Cardiac fibroblast (primary cell): ENCODE results near the gene SAMD11.
"Not testable (repeated sequence)": the region's sequence is repeated elsewhere in the genome, so short reads cannot be mapped to it uniquely, and the experiment has no call there.

Source experiments
- DNase-seq, 2 donors: peaks; one replicate each; pipeline versions ENCODE4 v3.0.0 to v3.0.0-alpha.2; 2010; ENCODE audit warnings: low read depth in 2 of 2
- H3K4me3 ChIP-seq, 2 donors: replicated peaks in 1 of 2; 1 replicate in 1 of 2; 2 replicates in 1 of 2; pipeline ENCODE4 v1.5.1; 2011; ENCODE audit warnings: low read depth in 2 of 2, low read length in 2 of 2, mild to moderate bottlenecking in 2 of 2, moderate library complexity in 1 of 2
- TF ChIP-seq, protein P1 (sequence below): IDR thresholded peaks from one replicate; pipeline ENCODE4 v1.5.1; 2011; ENCODE audit warnings: low read depth, mild to moderate bottlenecking, low read length, inconsistent platforms

The SAMD11 gene, protein sequence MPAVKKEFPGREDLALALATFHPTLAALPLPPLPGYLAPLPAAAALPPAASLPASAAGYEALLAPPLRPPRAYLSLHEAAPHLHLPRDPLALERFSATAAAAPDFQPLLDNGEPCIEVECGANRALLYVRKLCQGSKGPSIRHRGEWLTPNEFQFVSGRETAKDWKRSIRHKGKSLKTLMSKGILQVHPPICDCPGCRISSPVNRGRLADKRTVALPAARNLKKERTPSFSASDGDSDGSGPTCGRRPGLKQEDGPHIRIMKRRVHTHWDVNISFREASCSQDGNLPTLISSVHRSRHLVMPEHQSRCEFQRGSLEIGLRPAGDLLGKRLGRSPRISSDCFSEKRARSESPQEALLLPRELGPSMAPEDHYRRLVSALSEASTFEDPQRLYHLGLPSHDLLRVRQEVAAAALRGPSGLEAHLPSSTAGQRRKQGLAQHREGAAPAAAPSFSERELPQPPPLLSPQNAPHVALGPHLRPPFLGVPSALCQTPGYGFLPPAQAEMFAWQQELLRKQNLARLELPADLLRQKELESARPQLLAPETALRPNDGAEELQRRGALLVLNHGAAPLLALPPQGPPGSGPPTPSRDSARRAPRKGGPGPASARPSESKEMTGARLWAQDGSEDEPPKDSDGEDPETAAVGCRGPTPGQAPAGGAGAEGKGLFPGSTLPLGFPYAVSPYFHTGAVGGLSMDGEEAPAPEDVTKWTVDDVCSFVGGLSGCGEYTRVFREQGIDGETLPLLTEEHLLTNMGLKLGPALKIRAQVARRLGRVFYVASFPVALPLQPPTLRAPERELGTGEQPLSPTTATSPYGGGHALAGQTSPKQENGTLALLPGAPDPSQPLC

DNA sequence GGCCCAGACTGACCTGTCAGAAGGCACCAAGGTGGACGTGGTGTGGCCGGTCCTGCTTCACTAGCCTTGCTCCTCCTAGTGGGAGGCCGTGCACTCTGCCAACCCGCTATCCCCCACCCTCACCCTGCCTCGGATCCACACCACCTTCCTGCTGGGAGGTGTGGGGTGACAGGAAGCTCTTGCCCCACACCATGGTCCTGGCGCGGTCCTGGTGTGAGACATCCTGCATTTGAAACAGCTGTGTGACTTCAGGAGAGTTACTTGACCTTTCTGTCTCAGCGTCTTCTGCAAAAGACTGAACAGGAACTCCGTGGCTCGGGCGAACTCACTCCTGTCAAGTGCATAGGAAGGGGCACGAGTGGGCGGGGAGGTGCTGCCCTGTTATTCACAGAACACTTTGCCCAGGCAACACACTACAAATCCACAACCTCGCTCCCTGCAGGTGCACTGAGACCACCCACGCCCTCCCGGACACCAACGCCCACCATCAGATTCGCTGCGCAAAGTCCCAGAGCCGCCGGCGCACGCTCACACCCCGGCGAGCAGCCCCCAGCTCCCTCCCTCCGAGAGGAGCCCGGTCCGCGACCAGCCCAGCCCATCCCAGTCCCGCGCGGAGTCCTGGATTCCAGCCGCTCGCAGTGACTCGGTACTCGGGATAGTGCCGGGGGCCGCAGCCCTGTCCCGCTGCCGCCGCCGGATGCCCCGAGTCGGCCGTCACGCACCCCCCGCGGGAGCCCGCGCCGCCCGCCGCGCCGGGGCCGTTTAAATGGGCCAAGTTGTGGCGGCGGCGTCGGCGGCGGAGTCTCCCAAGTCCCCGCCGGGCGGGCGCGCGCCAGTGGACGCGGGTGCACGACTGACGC, at the start of gene SAMD11:
TSS of gene SAMD11 (plus strand) at position 793 of the 860 bp plus-strand sequence. CDS start 509 bp downstream, outside the sequence.
- peak within 1 kb of the TSS; percentile 18 to 43 for H3K4me3 ChIP-seq
- TF ChIP-seq, protein P1, sequence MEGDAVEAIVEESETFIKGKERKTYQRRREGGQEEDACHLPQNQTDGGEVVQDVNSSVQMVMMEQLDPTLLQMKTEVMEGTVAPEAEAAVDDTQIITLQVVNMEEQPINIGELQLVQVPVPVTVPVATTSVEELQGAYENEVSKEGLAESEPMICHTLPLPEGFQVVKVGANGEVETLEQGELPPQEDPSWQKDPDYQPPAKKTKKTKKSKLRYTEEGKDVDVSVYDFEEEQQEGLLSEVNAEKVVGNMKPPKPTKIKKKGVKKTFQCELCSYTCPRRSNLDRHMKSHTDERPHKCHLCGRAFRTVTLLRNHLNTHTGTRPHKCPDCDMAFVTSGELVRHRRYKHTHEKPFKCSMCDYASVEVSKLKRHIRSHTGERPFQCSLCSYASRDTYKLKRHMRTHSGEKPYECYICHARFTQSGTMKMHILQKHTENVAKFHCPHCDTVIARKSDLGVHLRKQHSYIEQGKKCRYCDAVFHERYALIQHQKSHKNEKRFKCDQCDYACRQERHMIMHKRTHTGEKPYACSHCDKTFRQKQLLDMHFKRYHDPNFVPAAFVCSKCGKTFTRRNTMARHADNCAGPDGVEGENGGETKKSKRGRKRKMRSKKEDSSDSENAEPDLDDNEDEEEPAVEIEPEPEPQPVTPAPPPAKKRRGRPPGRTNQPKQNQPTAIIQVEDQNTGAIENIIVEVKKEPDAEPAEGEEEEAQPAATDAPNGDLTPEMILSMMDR = no peak
- DNase-seq = peak; percentile 78 to 89

DNA sequence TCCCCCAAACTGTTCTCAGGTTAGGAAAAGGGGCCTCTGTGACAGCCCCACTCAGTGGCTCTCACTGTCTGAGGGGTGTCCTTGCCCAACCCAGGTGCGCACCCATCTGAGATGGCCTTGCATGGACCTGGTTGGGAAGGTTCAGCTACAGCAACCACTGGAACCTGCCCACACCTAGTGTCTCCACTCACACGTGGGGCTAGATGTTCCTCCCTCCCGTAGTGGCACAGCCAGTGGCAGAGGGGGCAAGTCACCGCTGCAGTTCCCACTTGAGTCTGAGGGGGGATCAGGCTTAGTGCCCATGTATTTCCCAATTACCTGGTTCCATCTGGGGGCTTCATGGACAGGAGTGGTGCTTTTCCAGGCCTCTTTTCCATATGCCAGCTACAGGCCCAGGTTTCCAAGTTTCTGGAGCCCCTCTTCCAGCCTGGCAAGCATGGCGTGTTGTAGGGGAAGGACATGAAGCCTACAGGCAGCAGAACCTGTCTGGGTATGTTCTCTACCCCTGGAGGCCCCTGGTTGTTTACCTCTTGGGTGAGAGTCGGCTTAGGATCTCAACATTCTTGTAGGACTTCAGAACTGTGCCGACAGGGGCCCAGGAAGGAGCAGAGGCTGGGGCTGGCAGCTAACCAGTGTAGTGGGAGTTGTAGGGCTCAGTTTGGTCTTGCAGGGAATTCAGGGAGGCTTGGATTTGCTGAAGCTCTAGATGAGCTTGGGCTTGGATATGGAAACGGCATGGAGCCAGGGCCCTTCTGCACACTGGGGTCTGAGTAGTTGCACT, 47.1 kb upstream of the SAMD11 start:
- H3K4me3 ChIP-seq, DNase-seq: not testable (repeated sequence)

DNA sequence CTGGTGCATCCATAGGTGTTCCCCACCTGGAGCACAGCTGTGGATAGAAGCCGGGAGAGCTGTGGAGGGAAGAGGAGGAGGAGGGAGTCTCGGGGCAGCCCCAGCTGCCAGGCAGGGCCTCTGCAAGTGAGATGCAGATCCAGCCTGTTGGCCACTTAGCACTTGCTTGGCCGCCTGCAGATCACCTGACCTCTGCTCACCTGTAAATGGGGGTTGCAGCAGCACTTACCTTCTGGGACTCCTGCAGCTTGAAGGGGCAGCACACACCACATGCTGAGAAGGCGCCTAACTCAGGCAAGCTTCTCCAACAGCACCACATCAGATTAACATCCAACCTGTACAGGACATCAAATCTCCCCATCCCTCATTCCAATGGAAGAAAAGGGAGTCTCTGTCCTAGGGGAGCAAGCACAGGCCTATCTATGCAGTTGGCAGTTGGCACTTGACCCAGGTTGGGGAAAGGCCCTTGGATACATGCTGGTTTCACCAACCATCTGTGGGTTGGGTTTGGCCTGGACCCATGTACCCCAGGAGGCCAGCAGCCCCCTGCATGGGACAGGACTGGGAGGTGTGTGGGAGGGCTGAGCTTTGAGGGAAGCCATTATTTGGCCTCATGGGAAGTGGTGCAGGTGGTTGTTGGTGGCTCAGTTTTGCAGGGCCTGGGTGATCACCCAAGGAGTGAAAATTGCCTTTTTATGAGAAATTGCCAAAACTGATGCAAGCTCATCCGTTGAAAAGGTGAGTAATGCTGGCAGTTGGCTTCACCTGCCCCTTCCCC, 46.3 kb upstream of the SAMD11 start:
- not testable (repeated sequence) for DNase-seq, H3K4me3 ChIP-seq

DNA sequence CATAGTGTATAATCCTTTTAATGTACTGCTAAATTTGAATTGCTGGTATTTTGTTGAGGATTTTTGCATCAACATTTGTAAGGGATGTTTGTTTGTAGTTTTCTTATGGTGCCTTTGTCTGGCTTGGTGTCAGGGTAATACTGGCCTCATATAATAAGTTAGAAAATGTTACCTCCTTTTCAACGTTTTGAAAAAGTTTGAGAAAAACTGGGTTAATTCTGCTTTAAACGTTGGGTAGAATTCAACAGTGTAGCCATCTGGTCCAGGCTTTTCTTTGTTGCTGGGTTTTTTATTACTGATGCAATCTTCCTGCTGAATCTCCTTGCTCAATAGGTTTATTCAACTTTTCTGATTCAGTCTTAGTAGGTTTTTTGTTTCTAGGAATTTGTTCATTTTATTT, 43.2 kb upstream of the SAMD11 start:
- H3K4me3 ChIP-seq, DNase-seq: not testable (repeated sequence)

DNA sequence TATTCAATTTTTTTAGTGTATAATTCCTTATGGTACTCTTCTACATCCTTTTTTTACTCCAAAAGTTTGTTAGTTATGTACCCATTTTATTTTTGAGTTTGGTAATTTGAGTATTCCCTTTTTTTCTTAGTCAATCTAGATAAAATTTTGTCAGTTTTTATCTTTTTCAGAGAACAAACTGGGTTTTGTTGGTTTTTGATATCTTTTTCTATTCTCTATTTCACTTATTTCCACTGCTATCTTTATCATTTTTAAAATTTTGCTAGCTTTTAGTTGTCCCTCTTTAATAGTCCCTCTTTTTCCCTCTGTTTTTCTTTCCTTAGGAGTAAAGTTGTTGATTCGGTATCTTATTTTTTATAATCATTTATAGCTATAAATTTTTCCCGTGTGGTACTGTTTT, 42.8 kb upstream of the SAMD11 start:
- H3K4me3 ChIP-seq, DNase-seq: not testable (repeated sequence)

DNA sequence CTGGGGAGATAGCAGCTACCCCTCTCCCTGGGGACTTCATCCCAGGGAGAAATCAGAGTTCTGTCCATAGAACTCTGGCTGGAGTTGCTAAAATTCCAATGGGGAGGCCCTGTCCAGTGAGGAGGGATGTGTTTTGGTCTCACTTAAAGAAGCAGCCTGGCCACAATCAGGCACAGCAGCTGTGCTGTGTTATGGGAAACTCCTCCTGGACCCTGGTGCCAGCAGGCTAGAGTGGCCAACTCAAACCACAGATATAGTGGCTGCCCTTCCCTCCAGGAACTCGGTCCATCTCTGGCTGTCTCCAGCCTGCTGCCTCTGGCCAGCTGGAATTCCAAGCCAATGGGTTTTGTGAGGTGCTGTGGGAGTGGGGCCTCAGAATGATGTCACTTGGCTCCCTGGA, 37.4 kb upstream of the SAMD11 start:
- DNase-seq = no peak
- TF ChIP-seq, protein P1 = no peak
- no peak overlapping the region for H3K4me3 ChIP-seq

DNA sequence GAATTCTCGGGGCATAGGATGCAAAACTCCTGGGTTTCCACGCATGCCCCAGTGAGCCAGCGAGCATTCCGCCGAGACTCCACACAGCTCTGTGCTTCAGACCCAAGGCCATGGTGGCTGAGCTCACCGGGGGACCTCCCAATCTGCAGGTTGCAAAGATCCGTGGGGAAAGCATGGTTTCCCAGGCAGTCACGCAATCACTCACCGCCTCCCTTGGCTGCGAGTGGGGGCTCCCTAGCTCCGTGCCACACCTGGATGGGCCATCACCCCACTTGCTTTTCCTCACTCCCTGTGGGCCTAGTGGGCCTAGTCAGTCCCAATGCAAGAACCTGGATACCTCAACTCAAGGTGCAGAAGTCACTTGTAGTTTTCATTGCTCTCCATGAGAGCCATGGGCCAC, 37.0 kb upstream of the SAMD11 start:
- H3K4me3 ChIP-seq = no peak overlapping the region
- TF ChIP-seq, protein P1 = no peak
- no peak for DNase-seq

DNA sequence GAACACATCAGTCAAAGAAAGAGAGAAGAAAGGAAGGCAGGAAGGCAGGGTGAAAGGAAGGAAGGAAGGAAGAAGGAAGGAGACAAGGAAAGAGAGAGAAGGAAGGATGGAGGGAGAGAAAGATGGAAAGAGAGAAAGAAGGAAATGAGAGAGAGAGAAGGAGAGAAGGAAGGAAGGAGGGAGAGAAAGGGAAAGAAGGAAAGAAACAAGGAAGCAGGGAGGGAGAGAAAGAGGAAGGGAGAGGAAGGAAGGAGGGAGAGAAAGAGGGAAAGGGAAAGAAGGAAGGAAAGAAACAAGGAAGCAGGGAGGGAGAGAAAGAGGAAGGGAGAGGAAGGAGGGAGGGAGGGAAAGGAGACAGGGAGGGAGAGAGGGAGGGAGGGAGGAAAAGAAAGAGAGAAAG, 35.4 kb upstream of the SAMD11 start:
- no peak overlapping the region for H3K4me3 ChIP-seq
- DNase-seq = no peak

DNA sequence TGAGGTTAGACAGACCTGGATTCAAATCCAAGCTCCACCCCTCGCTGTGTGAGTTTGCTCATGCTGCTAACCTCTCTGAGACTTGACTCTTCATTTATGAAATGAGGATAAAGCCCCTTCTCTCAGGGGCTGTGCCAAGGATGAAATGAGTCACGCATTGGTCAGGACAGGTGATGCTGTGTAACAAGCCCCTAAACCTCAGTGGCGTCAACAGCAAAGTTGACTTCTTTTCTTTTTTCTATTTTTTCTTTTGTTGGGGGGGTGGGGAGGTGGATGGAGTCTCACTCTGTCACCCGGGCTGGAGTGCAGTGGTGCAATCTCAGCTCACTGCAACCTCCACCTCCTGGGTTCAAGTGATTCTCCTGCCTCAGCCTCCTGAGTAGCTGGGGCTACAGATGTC, 33.9 kb upstream of the SAMD11 start:
- not testable (repeated sequence) for DNase-seq, H3K4me3 ChIP-seq

More for the DNA sequence above, 35.4 kb upstream of the SAMD11 start:
- TF ChIP-seq, protein P1 = no peak

DNA sequence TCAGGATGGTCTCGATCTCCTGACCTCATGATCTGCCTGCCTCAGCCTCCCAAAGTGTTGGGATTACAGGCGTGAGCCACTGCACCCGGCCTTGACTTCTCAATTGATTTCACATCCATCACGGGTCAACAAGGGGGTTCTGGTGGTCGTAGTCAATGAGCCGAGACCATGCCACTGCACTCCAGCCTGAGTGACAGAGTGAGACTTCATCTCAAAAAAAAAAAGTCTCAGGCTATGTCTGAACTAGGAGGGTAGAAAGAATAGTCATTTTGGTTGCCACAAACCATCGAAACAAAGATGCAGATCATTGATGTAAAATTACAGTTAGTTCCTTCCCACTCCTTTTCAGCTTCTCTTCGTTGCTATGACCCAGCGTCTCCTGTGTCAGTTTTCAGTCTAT, 33.5 kb upstream of the SAMD11 start:
- DNase-seq, H3K4me3 ChIP-seq: not testable (repeated sequence)
